ENCODE measurements around the gene TSEN34.

- TF ChIP-seq POLR2A (IDR thresholded peaks at IDR 0.05), result peak; percentile 25 to 34 (median 25)
- TF ChIP-seq, protein P1, sequence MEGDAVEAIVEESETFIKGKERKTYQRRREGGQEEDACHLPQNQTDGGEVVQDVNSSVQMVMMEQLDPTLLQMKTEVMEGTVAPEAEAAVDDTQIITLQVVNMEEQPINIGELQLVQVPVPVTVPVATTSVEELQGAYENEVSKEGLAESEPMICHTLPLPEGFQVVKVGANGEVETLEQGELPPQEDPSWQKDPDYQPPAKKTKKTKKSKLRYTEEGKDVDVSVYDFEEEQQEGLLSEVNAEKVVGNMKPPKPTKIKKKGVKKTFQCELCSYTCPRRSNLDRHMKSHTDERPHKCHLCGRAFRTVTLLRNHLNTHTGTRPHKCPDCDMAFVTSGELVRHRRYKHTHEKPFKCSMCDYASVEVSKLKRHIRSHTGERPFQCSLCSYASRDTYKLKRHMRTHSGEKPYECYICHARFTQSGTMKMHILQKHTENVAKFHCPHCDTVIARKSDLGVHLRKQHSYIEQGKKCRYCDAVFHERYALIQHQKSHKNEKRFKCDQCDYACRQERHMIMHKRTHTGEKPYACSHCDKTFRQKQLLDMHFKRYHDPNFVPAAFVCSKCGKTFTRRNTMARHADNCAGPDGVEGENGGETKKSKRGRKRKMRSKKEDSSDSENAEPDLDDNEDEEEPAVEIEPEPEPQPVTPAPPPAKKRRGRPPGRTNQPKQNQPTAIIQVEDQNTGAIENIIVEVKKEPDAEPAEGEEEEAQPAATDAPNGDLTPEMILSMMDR (IDR thresholded peaks at IDR 0.05 in 8 of 11, conservative IDR thresholded peaks at IDR 0.05 in 3 of 11), result peak in 1 of 11 experiments; percentile 31
- TF ChIP-seq POLR2AphosphoS5 (IDR thresholded peaks at IDR 0.05), result peak; percentile 79 to 91 (median 82)
These were observed 17.1 kb downstream of the TSEN34 start for GRCh38 chr19:54207983-54208783.

All from spleen (tissue), 7 donors.